Sigmoid colon (tissue), 3 donors: Measurements from ENCODE around the gene PIP5KL1.

Source experiments
- CTCF ChIP-seq, 4 experiments: fragments of 450-650 bp in 3 of 4; fragments of 200-600 bp in 1 of 4; IDR thresholded peaks; one replicate each; pipeline ENCODE4 v1.5.1; 2016 to 2019; ENCODE audit warnings: antibody characterized with exemption in 4 of 4, mild to moderate bottlenecking in 3 of 4, moderate library complexity in 2 of 4
- POLR2A ChIP-seq, 2 donors: fragments of 450-650 bp; IDR thresholded peaks; one replicate each; pipeline ENCODE4 v1.6.1; 2016; ENCODE audit warnings: antibody characterized with exemption in 2 of 2, mild to moderate bottlenecking in 2 of 2, moderate library complexity in 2 of 2

GRCh38 chr9:127972236-127972871 lies 41.8 kb upstream of the PIP5KL1 start:
- TF ChIP-seq CTCF (IDR thresholded peaks at IDR 0.05) (no peak), POLR2A (IDR thresholded peaks at IDR 0.05) (no peak)
